Body of pancreas (tissue), 4 donors: ENCODE measurements around the gene ST6GALNAC3.

ENCODE experiments used
- POLR2A ChIP-seq, 3 donors: fragments of 450-650 bp; IDR thresholded peaks; one replicate each; pipeline ENCODE4 v1.6.1; 2016; ENCODE audit warnings: antibody characterized with exemption in 3 of 3, mild to moderate bottlenecking in 2 of 3
- TF ChIP-seq, protein P1 (sequence below), 7 experiments: fragments of 450-650 bp in 4 of 7; fragments of 200-600 bp in 3 of 7; sonication (generic) in 3 of 7; IDR thresholded peaks; one replicate each; pipeline ENCODE4 v1.5.1; 2016 to 2019; ENCODE audit warnings: antibody characterized with exemption in 7 of 7

DNA sequence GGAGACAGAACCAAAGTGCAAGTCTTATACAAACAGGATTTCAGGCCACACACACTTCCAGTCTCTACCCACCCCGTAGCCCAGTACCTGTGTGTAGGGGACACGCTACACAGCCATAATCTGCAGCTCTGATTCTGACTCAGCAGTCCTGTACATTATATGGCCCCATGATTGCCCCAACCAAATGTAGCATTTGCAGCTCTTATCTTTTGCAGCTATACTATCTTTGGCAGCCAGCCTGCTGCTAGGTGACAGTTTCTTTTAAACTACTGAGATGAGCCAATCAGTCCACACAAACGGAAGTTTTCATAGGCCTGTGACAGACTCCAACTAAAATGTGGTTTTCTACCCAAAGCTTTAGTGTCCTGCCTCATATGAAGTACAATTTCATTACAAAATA lies 533.2 kb downstream of the ST6GALNAC3 start:
- TF ChIP-seq, protein P1, sequence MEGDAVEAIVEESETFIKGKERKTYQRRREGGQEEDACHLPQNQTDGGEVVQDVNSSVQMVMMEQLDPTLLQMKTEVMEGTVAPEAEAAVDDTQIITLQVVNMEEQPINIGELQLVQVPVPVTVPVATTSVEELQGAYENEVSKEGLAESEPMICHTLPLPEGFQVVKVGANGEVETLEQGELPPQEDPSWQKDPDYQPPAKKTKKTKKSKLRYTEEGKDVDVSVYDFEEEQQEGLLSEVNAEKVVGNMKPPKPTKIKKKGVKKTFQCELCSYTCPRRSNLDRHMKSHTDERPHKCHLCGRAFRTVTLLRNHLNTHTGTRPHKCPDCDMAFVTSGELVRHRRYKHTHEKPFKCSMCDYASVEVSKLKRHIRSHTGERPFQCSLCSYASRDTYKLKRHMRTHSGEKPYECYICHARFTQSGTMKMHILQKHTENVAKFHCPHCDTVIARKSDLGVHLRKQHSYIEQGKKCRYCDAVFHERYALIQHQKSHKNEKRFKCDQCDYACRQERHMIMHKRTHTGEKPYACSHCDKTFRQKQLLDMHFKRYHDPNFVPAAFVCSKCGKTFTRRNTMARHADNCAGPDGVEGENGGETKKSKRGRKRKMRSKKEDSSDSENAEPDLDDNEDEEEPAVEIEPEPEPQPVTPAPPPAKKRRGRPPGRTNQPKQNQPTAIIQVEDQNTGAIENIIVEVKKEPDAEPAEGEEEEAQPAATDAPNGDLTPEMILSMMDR (IDR thresholded peaks at IDR 0.05), result no peak
- TF ChIP-seq POLR2A (IDR thresholded peaks at IDR 0.05), result no peak
